Astrocyte of the cerebellum (primary cell): ENCODE results near the gene TTC3.

Experiments used
- DNase-seq: peaks from one replicate; pipeline ENCODE4 v3.0.0-alpha.2; 2011; ENCODE audit warnings: low read depth
- H3K4me3 ChIP-seq: 2 replicates; pipeline ENCODE4 v1.5.1; 2011; ENCODE audit warnings: mild to moderate bottlenecking, low read depth, low read length, moderate library complexity
- CTCF ChIP-seq: IDR thresholded peaks from 2 replicates; pipeline ENCODE4 v1.5.1; 2012; ENCODE audit warnings: low read length, low read depth, moderate library complexity, mild to moderate bottlenecking; ENCODE audit errors: missing control alignments
- in situ Hi-C: cut with HindIII; loops from 2 replicates; pipeline ENCODE4 v1.10.0; 2017; ENCODE audit warnings: low sequenced_read_pairs

The TTC3 gene

DNA sequence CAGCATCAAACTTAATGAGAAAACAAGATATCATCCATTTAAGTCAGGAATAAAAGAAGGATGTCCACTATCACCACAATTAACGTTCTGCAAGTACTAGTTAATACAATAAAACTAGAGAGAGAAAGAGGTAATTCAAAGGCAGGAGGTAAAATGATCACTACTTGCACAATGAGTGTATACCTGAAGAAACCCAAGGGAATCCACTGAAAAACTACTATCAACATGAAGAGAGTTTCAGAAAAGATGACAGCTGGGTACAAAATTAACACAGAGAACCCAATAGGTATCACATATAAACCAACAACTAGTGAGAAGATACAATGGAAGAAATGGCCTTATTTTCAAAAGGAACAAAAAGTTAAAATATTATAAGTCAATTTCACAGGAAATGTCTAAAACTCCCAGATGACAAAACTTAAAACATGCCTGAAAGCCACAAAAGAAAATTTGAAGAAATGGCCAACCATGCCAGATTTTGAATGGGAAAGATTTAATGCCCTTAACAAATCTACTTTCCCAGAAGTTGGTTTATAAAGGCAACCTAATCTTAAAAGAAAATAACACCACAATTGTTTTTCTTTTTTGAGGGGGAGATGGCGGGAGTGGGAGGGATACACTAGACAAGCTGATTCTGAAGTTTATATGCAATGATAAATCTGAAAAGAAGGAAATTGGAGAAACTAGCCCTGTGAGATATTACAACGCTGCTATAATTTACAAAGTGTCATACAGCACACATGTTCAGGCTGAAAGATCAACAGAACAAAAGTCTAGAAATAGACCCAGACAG lies 176.3 kb downstream of the TTC3 start:
- TF ChIP-seq CTCF, result no peak
- DNase-seq, result no peak
- in situ Hi-C loops, result no loop called here

DNA sequence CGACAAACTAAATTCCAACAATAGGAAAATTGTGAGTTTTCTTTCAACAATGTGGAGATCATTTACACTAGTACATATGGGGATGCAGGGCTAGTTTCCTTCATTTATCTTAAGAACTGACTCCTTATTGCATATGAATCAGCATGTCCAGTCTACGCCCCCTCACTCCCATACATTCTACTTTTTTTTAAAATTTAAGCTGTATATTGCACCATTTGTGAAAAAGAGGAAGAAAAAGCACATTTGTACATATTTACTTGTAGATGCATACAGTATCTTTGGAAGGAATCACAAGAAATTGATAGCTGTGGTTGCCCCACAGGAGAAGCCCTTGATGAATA lies 178.2 kb downstream of the TTC3 start:
- DNase-seq, result no peak
- H3K4me3 ChIP-seq, result no peak overlapping the region
- no peak for TF ChIP-seq CTCF
- in situ Hi-C loops, result no loop called here

More for the DNA sequence above, 176.3 kb downstream of the TTC3 start:
- H3K4me3 ChIP-seq, result no peak overlapping the region
